Measurements from ENCODE around the gene TSPO. TPM values are rescaled to one million over a fixed set of nuclear protein-coding genes. Genes with fewer than 3 reads are reported as not detected.

TSPO gene
- polyA plus RNA-seq, 1 donor (not counting 4 experiments of a cell fraction or from before 2014, with no cell fraction given): 139 TPM

DNA sequence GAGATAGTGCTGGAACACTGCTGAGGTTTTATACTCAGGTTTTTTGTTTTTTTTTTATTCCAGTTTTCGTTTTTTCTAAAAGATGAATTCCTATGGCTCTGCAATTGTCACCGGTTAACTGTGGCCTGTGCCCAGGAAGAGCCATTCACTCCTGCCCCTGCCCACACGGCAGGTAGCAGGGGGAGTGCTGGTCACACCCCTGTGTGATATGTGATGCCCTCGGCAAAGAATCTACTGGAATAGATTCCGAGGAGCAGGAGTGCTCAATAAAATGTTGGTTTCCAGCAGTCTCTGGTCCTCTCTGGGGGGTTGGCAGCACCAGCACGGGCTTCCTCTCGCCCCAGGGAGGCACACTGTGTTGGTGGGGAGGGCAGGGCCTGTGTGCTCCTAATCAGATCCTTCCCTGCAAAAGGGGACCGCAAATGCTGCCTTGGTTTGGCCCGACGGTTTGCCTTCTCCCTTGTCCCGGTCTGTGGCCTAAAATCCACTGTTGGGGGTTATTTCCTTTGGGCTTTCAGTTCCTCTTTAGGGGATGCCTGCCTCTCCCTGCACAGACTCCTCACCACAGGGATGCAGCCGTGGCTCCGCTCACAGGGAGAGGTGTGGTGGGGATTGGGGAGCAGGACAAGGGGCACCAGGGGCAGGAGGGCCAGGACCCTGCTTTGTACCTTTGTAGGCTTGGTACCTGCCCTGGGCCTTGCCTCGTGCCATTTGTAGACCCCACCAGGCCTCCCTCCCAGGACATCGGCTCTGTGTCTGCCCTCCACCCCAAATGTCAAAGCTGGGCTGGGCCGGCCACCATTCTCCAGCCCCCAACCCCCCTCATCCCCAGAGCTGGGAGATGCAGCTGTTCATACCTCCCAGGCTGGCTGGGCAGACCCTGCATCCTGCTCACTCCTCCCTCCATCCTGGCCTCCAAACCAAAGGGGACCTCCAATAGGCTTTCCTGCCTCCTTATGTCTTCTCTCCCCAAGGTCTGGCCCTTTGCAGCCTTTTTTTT lies 21.6 kb upstream of the TSPO start:
- H3K4me1 ChIP-seq (ENCODE audit: control insufficient read depth, extremely low read depth, insufficient read depth, low read length): peaks cover 31% of the 10 kb centered on the region
- H3K4me2 ChIP-seq (ENCODE audit: control insufficient read depth, extremely low read depth, insufficient read depth, low read depth, low read length): no peak overlapping the region
- H3K27ac ChIP-seq (ENCODE audit: control insufficient read depth, insufficient read depth, low read length): no peak overlapping the region
- dilution Hi-C loops (cut with MboI; ENCODE audit: extremely low pct_ligation_motif_present, low sequenced_read_pairs): no loop called here
- FAIRE-seq: no peak
- H3K9me3 ChIP-seq (ENCODE audit: control insufficient read depth, low read depth, low read length): no peaks in the 10 kb centered on the region
- TF ChIP-seq, protein P1, sequence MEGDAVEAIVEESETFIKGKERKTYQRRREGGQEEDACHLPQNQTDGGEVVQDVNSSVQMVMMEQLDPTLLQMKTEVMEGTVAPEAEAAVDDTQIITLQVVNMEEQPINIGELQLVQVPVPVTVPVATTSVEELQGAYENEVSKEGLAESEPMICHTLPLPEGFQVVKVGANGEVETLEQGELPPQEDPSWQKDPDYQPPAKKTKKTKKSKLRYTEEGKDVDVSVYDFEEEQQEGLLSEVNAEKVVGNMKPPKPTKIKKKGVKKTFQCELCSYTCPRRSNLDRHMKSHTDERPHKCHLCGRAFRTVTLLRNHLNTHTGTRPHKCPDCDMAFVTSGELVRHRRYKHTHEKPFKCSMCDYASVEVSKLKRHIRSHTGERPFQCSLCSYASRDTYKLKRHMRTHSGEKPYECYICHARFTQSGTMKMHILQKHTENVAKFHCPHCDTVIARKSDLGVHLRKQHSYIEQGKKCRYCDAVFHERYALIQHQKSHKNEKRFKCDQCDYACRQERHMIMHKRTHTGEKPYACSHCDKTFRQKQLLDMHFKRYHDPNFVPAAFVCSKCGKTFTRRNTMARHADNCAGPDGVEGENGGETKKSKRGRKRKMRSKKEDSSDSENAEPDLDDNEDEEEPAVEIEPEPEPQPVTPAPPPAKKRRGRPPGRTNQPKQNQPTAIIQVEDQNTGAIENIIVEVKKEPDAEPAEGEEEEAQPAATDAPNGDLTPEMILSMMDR (optimal IDR thresholded peaks at IDR 0.05 in 1 of 3, IDR thresholded peaks at IDR 0.05 in 1 of 3, conservative IDR thresholded peaks at IDR 0.05 in 1 of 3; ENCODE audit: extremely low read depth in 1 of 3, insufficient read depth in 2 of 3, low read length in 3 of 3): no peak
- TF ChIP-seq EZH2 (IDR thresholded peaks at IDR 0.05; ENCODE audit: low read length): no peak
- H4K20me1 ChIP-seq (ENCODE audit: control insufficient read depth, extremely low read depth, insufficient read depth, low read length): no peaks in the 10 kb centered on the region
- H3K36me3 ChIP-seq (ENCODE audit: control insufficient read depth in 2 of 2, extremely low read depth in 1 of 2, insufficient read depth in 2 of 2, low read length in 2 of 2): peaks cover 18 to 21% of the 10 kb centered on the region in 2 experiments
- no peak overlapping the region for H2AFZ ChIP-seq (ENCODE audit: control insufficient read depth, low read length)
- no peak overlapping the region for H3K4me3 ChIP-seq (ENCODE audit: control insufficient read depth in 2 of 3, extremely low read depth in 1 of 3, insufficient read depth in 2 of 3, low read depth in 1 of 3, low read length in 3 of 3)
- H3K79me2 ChIP-seq (ENCODE audit: control insufficient read depth, insufficient read depth, low read length): no peaks in the 10 kb centered on the region
- no peaks in the 10 kb centered on the region for H3K27me3 ChIP-seq (ENCODE audit: control insufficient read depth, extremely low read depth, insufficient read depth, low read length)
- no peak overlapping the region for H3K9ac ChIP-seq (ENCODE audit: control insufficient read depth, extremely low read depth, insufficient read depth, low read length)
- DNase-seq (ENCODE audit: low read depth, low spot score): no peak
- no peaks in the 10 kb centered on the region for H3K9me1 ChIP-seq (ENCODE audit: control insufficient read depth, extremely low read depth, insufficient read depth, low read length)

DNA sequence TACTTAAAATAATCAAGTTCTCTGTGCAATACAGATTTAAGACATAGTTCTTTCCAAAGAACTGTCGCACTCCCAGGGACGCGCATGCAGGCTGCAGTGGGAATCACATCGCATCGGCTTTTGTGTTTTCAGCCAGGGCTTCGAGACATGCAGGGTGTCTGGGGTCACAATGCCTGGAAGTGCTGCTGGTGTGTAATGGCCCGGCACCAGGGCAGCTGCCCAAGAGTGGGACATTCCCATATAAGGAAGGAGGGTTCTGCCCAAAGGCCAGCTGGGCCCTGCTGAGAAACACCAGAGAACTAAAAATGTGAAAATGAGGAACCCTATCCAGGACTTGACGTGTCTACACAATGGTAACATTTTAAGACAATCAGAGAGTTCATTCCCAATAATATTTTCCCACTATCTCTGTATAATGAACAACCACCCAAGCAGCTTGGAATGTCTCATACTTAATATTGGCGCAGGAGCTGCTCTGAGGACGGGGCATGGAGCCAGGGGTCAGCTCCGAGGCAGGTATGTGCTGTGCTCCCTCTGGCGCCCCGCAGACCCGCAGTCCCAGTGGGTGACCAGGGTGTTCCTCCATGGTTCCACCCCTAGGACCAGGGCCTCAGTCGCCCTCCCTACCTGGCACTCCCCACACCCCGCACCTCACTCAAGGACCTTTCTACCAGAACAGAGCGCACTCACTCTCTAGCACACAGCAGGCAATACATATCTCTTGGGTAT lies 19.4 kb upstream of the TSPO start:
- FAIRE-seq: no peak
- Histone ChIP-seq H3K4me2 (ENCODE audit: control insufficient read depth, extremely low read depth, insufficient read depth, low read depth, low read length) (no peak overlapping the region), H3K9ac (ENCODE audit: control insufficient read depth, extremely low read depth, insufficient read depth, low read length) (no peak overlapping the region), H3K9me1 (ENCODE audit: control insufficient read depth, extremely low read depth, insufficient read depth, low read length) (no peaks in the 10 kb centered on the region), H4K20me1 (ENCODE audit: control insufficient read depth, extremely low read depth, insufficient read depth, low read length) (no peaks in the 10 kb centered on the region), H3K4me1 (ENCODE audit: control insufficient read depth, extremely low read depth, insufficient read depth, low read length) (peaks cover 18% of the 10 kb centered on the region), H3K27me3 (ENCODE audit: control insufficient read depth, extremely low read depth, insufficient read depth, low read length) (no peaks in the 10 kb centered on the region), H3K4me3 (ENCODE audit: control insufficient read depth in 2 of 3, extremely low read depth in 1 of 3, insufficient read depth in 2 of 3, low read depth in 1 of 3, low read length in 3 of 3) (no peak overlapping the region), H3K27ac (ENCODE audit: control insufficient read depth, insufficient read depth, low read length) (no peak overlapping the region), H3K9me3 (ENCODE audit: control insufficient read depth, low read depth, low read length) (no peaks in the 10 kb centered on the region), H3K36me3 (ENCODE audit: control insufficient read depth in 2 of 2, extremely low read depth in 1 of 2, insufficient read depth in 2 of 2, low read length in 2 of 2) (peaks cover 27 to 33% of the 10 kb centered on the region in 2 experiments), H3K79me2 (ENCODE audit: control insufficient read depth, insufficient read depth, low read length) (no peaks in the 10 kb centered on the region), H2AFZ (ENCODE audit: control insufficient read depth, low read length) (no peak overlapping the region)
- no peak for DNase-seq (ENCODE audit: low read depth, low spot score)
- TF ChIP-seq, protein P1 (optimal IDR thresholded peaks at IDR 0.05 in 1 of 3, IDR thresholded peaks at IDR 0.05 in 1 of 3, conservative IDR thresholded peaks at IDR 0.05 in 1 of 3; ENCODE audit: extremely low read depth in 1 of 3, insufficient read depth in 2 of 3, low read length in 3 of 3): no peak
- TF ChIP-seq EZH2 (IDR thresholded peaks at IDR 0.05; ENCODE audit: low read length): no peak
- dilution Hi-C loops (cut with MboI; ENCODE audit: extremely low pct_ligation_motif_present, low sequenced_read_pairs): no loop called here
